HFFc6 (cell line): ENCODE results near the gene ERBB4. TPM values are rescaled to one million over a fixed set of nuclear protein-coding genes. Genes with fewer than 3 reads are reported as not detected.

Experiments
- DNase-seq: peaks from one replicate; pipeline ENCODE4 v3.0.0-alpha.2; 2018
- H3K27ac Mint-ChIP-seq: 2 replicates; pipeline ENCODE4 v1.8.0; 2020; ENCODE audit warnings: mild to moderate bottlenecking, mixed read lengths
- H3K27me3 Mint-ChIP-seq: 2 replicates; pipeline ENCODE4 v1.8.0; 2021; ENCODE audit warnings: mild to moderate bottlenecking, moderate library complexity, mixed read lengths; ENCODE audit not compliant: insufficient read depth
- H3K36me3 Mint-ChIP-seq: 2 replicates; pipeline ENCODE4 v1.8.0; 2021; ENCODE audit warnings: low read depth, mixed read lengths
- H3K4me1 Mint-ChIP-seq: 2 replicates; pipeline ENCODE4 v1.8.0; 2020; ENCODE audit warnings: low read depth, mixed read lengths
- H3K4me3 Mint-ChIP-seq: 2 replicates; pipeline ENCODE4 v1.8.0; 2020; ENCODE audit warnings: mild to moderate bottlenecking, moderate library complexity, mixed read lengths
- H3K9me3 Mint-ChIP-seq: 2 replicates; pipeline ENCODE4 v1.8.0; 2020; ENCODE audit warnings: mild to moderate bottlenecking, mixed read lengths
- total RNA-seq, 6 experiments: library from RNA; stranded (reverse); fragmentation: NEBNext Ultra II Directional; extraction: Animal tissue kit (Norgen Biotek cat#: 25700); gene quantifications; 2 replicates in 1 of 6; 3 replicates in 5 of 6; pipeline ENCODE4 v1.2.3, GENCODE V29; 2021
- TF ChIP-seq, protein P1 (sequence below): fragments of 200-600 bp; sonication (generic); IDR thresholded peaks from 2 replicates; pipeline ENCODE4 v1.5.0; 2021; ENCODE audit warnings: antibody characterized with exemption, mild to moderate bottlenecking

The ERBB4 gene
- total RNA-seq, 6 experiments from 2014 or later: not detected

DNA sequence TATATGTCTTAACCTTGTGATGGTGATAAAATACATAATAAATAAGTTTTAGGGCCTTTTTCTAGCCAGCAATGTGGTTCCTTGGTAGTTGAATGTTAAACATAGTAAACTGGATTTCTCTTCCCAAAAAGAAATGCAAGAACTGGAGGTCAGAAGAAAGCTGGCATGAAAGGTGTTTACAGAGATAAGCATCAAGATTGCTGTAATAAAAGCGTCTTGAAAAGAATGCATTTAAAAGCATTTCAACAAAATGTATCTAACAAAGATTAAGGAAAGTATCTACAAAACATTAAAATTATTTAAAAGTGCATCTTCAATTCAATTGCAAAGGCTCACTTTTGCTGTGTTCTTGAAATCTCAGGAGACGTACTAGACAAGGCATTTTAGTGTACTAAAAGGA, 419.0 kb downstream of the ERBB4 start:
- Mint-ChIP-seq H3K27ac (no peak overlapping the region), H3K4me3 (no peak overlapping the region), H3K36me3 (no peaks in the 10 kb centered on the region), H3K4me1 (no peaks in the 10 kb centered on the region; the same call in 1 of the 2 replicates), H3K27me3 (no peaks in the 10 kb centered on the region; the same call in 1 of the 2 replicates), H3K9me3 (no peaks in the 10 kb centered on the region; the same call in 1 of the 2 replicates)
- TF ChIP-seq, protein P1, sequence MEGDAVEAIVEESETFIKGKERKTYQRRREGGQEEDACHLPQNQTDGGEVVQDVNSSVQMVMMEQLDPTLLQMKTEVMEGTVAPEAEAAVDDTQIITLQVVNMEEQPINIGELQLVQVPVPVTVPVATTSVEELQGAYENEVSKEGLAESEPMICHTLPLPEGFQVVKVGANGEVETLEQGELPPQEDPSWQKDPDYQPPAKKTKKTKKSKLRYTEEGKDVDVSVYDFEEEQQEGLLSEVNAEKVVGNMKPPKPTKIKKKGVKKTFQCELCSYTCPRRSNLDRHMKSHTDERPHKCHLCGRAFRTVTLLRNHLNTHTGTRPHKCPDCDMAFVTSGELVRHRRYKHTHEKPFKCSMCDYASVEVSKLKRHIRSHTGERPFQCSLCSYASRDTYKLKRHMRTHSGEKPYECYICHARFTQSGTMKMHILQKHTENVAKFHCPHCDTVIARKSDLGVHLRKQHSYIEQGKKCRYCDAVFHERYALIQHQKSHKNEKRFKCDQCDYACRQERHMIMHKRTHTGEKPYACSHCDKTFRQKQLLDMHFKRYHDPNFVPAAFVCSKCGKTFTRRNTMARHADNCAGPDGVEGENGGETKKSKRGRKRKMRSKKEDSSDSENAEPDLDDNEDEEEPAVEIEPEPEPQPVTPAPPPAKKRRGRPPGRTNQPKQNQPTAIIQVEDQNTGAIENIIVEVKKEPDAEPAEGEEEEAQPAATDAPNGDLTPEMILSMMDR: no peak
- DNase-seq: no peak

DNA sequence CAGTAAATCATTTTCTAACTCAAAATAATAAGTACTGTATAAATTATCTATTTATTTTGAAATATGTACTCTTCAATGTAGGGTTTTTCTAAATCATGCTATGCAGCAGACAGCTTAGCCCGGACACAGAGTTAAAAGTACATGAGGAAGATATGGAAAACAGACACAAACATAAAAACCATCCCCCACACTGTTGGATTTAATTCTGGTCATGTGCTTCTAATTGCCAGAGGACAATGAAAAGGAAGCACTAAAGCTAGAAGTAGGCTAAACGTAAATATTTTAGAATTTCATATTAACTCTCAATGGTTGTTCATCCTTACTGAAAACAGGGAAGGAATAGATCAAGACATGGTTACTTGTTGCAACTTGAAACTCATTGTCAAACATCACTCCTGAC, 420.7 kb downstream of the ERBB4 start:
- Mint-ChIP-seq H3K9me3 (no peaks in the 10 kb centered on the region; the same call in 1 of the 2 replicates), H3K36me3 (no peaks in the 10 kb centered on the region), H3K27me3 (no peaks in the 10 kb centered on the region), H3K4me1 (no peaks in the 10 kb centered on the region), H3K4me3 (no peak overlapping the region), H3K27ac (no peak overlapping the region)
- DNase-seq: no peak
- TF ChIP-seq, protein P1: no peak

DNA sequence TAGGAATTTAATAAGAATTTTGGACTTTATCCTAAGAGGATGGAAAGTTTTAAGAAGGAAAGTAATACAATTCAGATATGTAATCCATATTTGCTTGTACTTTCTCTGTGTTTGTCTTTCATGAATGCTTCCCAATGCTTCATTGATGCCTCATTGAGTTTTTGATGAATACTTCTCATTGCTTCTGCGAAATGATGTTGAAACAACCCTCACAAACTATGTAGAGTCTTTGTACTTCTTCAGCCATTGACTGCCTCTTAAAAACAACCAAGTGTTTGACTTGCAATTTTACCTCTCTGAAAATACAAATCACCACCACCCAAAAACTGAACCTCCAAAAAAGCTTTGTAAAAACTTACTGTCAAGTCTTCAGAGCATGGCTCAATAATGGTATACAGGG, 424.1 kb downstream of the ERBB4 start:
- DNase-seq: no peak
- TF ChIP-seq, protein P1: no peak
- H3K27me3 Mint-ChIP-seq: no peaks in the 10 kb centered on the region
- no peaks in the 10 kb centered on the region; the same call in 1 of the 2 replicates for H3K9me3 Mint-ChIP-seq
- H3K27ac Mint-ChIP-seq: no peak overlapping the region
- no peaks in the 10 kb centered on the region for H3K36me3 Mint-ChIP-seq
- H3K4me3 Mint-ChIP-seq: no peak overlapping the region
- H3K4me1 Mint-ChIP-seq: no peaks in the 10 kb centered on the region

DNA sequence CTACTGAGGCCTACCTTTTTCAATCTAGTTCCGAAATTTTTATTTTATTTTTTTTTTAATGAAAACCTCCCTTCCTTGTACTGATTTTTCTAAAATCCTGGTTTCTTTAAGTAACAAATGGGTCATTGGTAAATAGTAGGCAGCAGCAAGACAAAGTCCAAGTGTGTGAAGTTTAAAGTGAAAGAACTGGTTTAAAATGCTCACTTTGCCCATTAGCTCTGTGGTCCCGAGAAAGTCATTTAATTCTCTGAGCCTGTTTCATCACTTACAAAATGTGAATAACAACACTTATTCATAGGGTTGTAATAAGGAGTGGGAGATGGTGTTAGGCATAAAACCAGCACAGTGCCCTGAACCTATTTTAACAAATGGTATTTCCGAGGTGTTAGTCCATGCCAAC, 426.2 kb downstream of the ERBB4 start:
- Mint-ChIP-seq H3K9me3 (peaks cover 6% of the 10 kb centered on the region), H3K27ac (no peak overlapping the region), H3K4me3 (no peak overlapping the region), H3K36me3 (no peaks in the 10 kb centered on the region; the same call in 1 of the 2 replicates), H3K27me3 (no peaks in the 10 kb centered on the region), H3K4me1 (no peaks in the 10 kb centered on the region)
- no peak for DNase-seq
- TF ChIP-seq, protein P1: no peak

DNA sequence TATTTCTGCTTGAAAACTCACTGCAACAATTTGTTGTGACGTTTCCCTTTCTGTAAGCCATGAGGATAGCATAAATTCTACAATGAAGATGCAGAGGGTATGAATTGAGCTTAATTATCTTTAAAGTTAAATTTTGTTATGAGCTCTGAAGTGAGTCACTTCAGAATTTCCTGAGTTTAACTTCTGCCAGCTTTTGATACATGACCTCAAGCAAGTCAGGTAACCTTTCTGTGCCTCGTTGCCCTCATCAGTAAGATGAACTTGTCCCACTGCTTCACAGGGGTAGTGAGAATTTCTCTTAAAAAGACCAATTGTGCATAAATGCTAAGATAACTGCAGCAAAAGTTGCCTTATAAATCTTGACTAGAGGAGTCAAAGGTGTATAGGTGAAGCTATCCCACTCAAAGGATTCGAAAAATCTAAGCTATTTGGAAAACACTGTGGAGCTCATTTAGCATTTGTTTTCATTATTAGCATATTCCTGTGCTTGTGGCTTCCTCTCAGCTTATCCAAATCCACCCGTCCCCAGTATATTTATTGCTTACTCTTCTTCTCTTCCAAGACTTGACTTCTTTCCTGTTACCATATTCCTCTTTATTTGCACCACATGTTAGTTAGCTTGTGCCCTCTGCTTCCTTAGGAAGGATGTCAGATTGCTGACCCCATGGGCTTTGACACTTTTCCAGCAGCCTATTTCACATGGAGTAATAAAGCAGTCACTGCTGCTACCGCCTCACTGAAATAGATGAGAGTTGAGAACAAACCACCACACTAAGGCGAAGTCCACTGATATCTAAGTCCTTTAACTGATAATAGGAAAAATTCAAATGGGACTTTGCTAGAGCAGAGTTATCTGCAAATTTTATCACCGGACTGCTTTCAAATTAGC, 428.6 kb downstream of the ERBB4 start:
- TF ChIP-seq, protein P1: no peak
- Mint-ChIP-seq H3K4me1 (no peaks in the 10 kb centered on the region), H3K27ac (no peak overlapping the region), H3K9me3 (peaks cover 19% of the 10 kb centered on the region), H3K36me3 (peaks cover 7% of the 10 kb centered on the region; the same call in 1 of the 2 replicates), H3K27me3 (no peaks in the 10 kb centered on the region), H3K4me3 (no peak overlapping the region)
- DNase-seq: no peak
